WTC11 (cell line): ENCODE results near the gene DAW1. TPM values are rescaled to one million over a fixed set of nuclear protein-coding genes. Genes with fewer than 3 reads are reported as not detected.

Experiments used
- ATAC-seq: fragments of 200-7000 bp; cut with Tn5 transposase; 2 replicates; pipeline ENCODE4 v1.10.0; 2021; ENCODE audit warnings: mild to moderate bottlenecking, moderate library complexity
- CTCF ChIA-PET: fragments of 300-600 bp; sonication (Branson Sonifier 250); formaldehyde crosslinking; loops from one replicate; lab custom pipeline; 2021; ENCODE audit warnings: antibody characterized with exemption; lab: Charles Lee
- POLR2A ChIA-PET: fragments of 350-600 bp; sonication (Branson Sonifier 250); formaldehyde crosslinking; loops from one replicate; lab custom pipeline; 2021; ENCODE audit warnings: antibody characterized with exemption; lab: Charles Lee
- DNase-seq: peaks from one replicate; pipeline ENCODE4 v3.0.0; 2021; ENCODE audit warnings: low spot score
- H3K27ac Mint-ChIP-seq: 2 replicates; pipeline ENCODE4 v1.8.0; 2021; ENCODE audit warnings: mixed read lengths
- H3K27me3 Mint-ChIP-seq: 2 replicates; pipeline ENCODE4 v1.8.0; 2021; ENCODE audit warnings: low read depth, mild to moderate bottlenecking, moderate library complexity, mixed read lengths
- H3K36me3 Mint-ChIP-seq: 2 replicates; pipeline ENCODE4 v1.8.0; 2021; ENCODE audit warnings: mixed read lengths
- H3K4me1 Mint-ChIP-seq: 2 replicates; pipeline ENCODE4 v1.8.0; 2022; ENCODE audit warnings: mixed read lengths
- H3K4me3 Mint-ChIP-seq: 2 replicates; pipeline ENCODE4 v1.8.0; 2021; ENCODE audit warnings: mild to moderate bottlenecking, moderate library complexity, mixed read lengths
- H3K9me3 Mint-ChIP-seq: 2 replicates; pipeline ENCODE4 v1.8.0; 2021; ENCODE audit warnings: mixed read lengths
- ATF1 ChIP-seq: sonication (generic); formaldehyde crosslinking; IDR thresholded peaks from 2 replicates; pipeline ENCODE4 v1.8.1; 2023; ENCODE audit warnings: mild to moderate bottlenecking, moderate library complexity, missing genetic modification reagents
- ATF3 ChIP-seq: sonication (generic); formaldehyde crosslinking; conservative IDR thresholded peaks from 2 replicates; pipeline ENCODE4 v1.8.1; 2022; ENCODE audit warnings: mild to moderate bottlenecking, missing genetic modification reagents
- CDX4 ChIP-seq: fragments of 250-450 bp; sonication (Bioruptor Pico); IDR thresholded peaks from 2 replicates; pipeline ENCODE4 v1.9.0; 2021; ENCODE audit warnings: moderate library complexity, mild to moderate bottlenecking, inconsistent platforms, borderline replicate concordance
- CREB1 ChIP-seq: sonication (generic); formaldehyde crosslinking; IDR thresholded peaks from 2 replicates; pipeline ENCODE4 v1.8.0; 2023; ENCODE audit warnings: mild to moderate bottlenecking, missing genetic modification reagents
- E2F4 ChIP-seq: sonication (generic); formaldehyde crosslinking; IDR thresholded peaks from 2 replicates; pipeline ENCODE4 v1.8.1; 2022; ENCODE audit warnings: low read depth, mild to moderate bottlenecking, moderate library complexity, missing genetic modification reagents, borderline replicate concordance
- E2F5 ChIP-seq: sonication (generic); formaldehyde crosslinking; IDR thresholded peaks from 2 replicates; pipeline ENCODE4 v1.8.1; 2022; ENCODE audit warnings: mild to moderate bottlenecking, moderate library complexity, missing genetic modification reagents
- FOXP1 ChIP-seq: sonication (generic); formaldehyde crosslinking; IDR thresholded peaks from 2 replicates; pipeline ENCODE4 v1.8.0; 2022; ENCODE audit warnings: missing genetic modification reagents, mild to moderate bottlenecking, moderate library complexity, borderline replicate concordance
- IRF2 ChIP-seq: sonication (generic); formaldehyde crosslinking; IDR thresholded peaks from 2 replicates; pipeline ENCODE4 v1.8.0; 2022; ENCODE audit warnings: low read depth, missing genetic modification reagents, borderline replicate concordance
- JUN ChIP-seq: sonication (generic); formaldehyde crosslinking; IDR thresholded peaks from 2 replicates; pipeline ENCODE4 v1.8.0; 2023; ENCODE audit warnings: mild to moderate bottlenecking, missing genetic modification reagents
- MXD4 ChIP-seq: fragments of 250-450 bp; sonication (Bioruptor Pico); IDR thresholded peaks from 2 replicates; pipeline ENCODE4 v1.8.0; 2021; ENCODE audit warnings: mild to moderate bottlenecking, moderate library complexity, borderline replicate concordance
- NFATC4 ChIP-seq: fragments of 250-450 bp; sonication (Bioruptor Pico); IDR thresholded peaks from 2 replicates; pipeline ENCODE4 v1.9.0; 2021; ENCODE audit warnings: mild to moderate bottlenecking
- NFE2L1 ChIP-seq: sonication (generic); formaldehyde crosslinking; IDR thresholded peaks from 2 replicates; pipeline ENCODE4 v1.8.1; 2023; ENCODE audit warnings: missing genetic modification reagents
- NR1H2 ChIP-seq: sonication (generic); formaldehyde crosslinking; IDR thresholded peaks from 2 replicates; pipeline ENCODE4 v1.9.0; 2021; ENCODE audit warnings: mild to moderate bottlenecking, moderate library complexity, missing genetic modification reagents
- OVOL2 ChIP-seq: fragments of 250-450 bp; sonication (Bioruptor Pico); IDR thresholded peaks from 2 replicates; pipeline ENCODE4 v1.9.0; 2021; ENCODE audit warnings: mild to moderate bottlenecking, borderline replicate concordance
- PRRX2 ChIP-seq: fragments of 250-450 bp; sonication (Bioruptor Pico); IDR thresholded peaks from 2 replicates; pipeline ENCODE4 v1.8.0; 2021; ENCODE audit warnings: mild to moderate bottlenecking
- RELA ChIP-seq: sonication (generic); formaldehyde crosslinking; IDR thresholded peaks from 2 replicates; pipeline ENCODE4 v1.8.1; 2022; ENCODE audit warnings: missing genetic modification reagents, mild to moderate bottlenecking, borderline replicate concordance
- RORB ChIP-seq: fragments of 250-450 bp; sonication (Bioruptor Pico); IDR thresholded peaks from 2 replicates; pipeline ENCODE4 v1.9.0; 2021; ENCODE audit warnings: mild to moderate bottlenecking
- SP1 ChIP-seq: sonication (generic); formaldehyde crosslinking; conservative IDR thresholded peaks from 2 replicates; pipeline ENCODE4 v1.8.1; 2022; ENCODE audit warnings: missing genetic modification reagents
- USF1 ChIP-seq: sonication (generic); formaldehyde crosslinking; IDR thresholded peaks from 2 replicates; pipeline ENCODE4 v1.8.0; 2022; ENCODE audit warnings: mild to moderate bottlenecking, missing genetic modification reagents
- ZBTB21 ChIP-seq: sonication (generic); formaldehyde crosslinking; IDR thresholded peaks from 2 replicates; pipeline ENCODE4 v1.8.1; 2023; ENCODE audit warnings: mild to moderate bottlenecking, missing genetic modification reagents, borderline replicate concordance
- ZNF219 ChIP-seq: sonication (generic); formaldehyde crosslinking; IDR thresholded peaks from 2 replicates; pipeline ENCODE4 v1.8.0; 2023; ENCODE audit warnings: missing genetic modification reagents, mild to moderate bottlenecking, borderline replicate concordance
- ZNF416 ChIP-seq: fragments of 250-450 bp; sonication (Bioruptor Pico); IDR thresholded peaks from 2 replicates; pipeline ENCODE4 v1.9.0; 2021; ENCODE audit warnings: mild to moderate bottlenecking, inconsistent platforms
- ZNF423 ChIP-seq: fragments of 250-450 bp; sonication (Bioruptor Pico); IDR thresholded peaks from 2 replicates; pipeline ENCODE4 v2.1.2; 2022; ENCODE audit warnings: mild to moderate bottlenecking, moderate library complexity
- ZNF671 ChIP-seq: fragments of 250-450 bp; sonication (Bioruptor Pico); IDR thresholded peaks from 2 replicates; pipeline ENCODE4 v1.8.0; 2021; ENCODE audit warnings: mild to moderate bottlenecking
- total RNA-seq: library from RNA; stranded (reverse); gene quantifications from 3 replicates; pipeline ENCODE4 v1.2.3, GENCODE V29; 2021

Gene DAW1
- total RNA-seq, 1 experiment from 2014 or later = 0.61 TPM

- ATAC-seq = no peak
- H3K36me3 Mint-ChIP-seq = no peaks in the 10 kb centered on the region
- TF ChIP-seq SP1 (CRISPR knock-in tag) = no peak
- no peak for TF ChIP-seq OVOL2 (CRISPR knock-in tag)
- no peak for TF ChIP-seq ZNF671 (CRISPR knock-in tag)
- no peak for TF ChIP-seq ATF3 (CRISPR knock-in tag)
- no peak for TF ChIP-seq CDX4 (CRISPR knock-in tag)
- no peak for TF ChIP-seq USF1 (CRISPR knock-in tag)
- TF ChIP-seq E2F4 (CRISPR knock-in tag) = no peak
- TF ChIP-seq IRF2 (CRISPR knock-in tag) = no peak
- TF ChIP-seq ZBTB21 (CRISPR knock-in tag) = no peak
- no peak for TF ChIP-seq NR1H2 (CRISPR knock-in tag)
- TF ChIP-seq MXD4 = no peak
- TF ChIP-seq ZNF219 (CRISPR knock-in tag) = no peak
- no peak for TF ChIP-seq ZNF416 (CRISPR knock-in tag)
- no peak for TF ChIP-seq RORB (CRISPR knock-in tag)
- no peak for TF ChIP-seq CREB1 (CRISPR knock-in tag)
- TF ChIP-seq, all 79 proteins: peak for 0
- no peak overlapping the region for H3K4me3 Mint-ChIP-seq
- H3K27ac Mint-ChIP-seq = no peak overlapping the region
- peaks cover 17% of the 10 kb centered on the region for H3K9me3 Mint-ChIP-seq
- POLR2A ChIA-PET = no interaction called here
- DNase-seq = no peak
- CTCF ChIA-PET = interaction anchor here (1.5 kb wide), 1 partner anchor 16 kb away, joined by 4 read pairs; no protein-coding TSS in a partner anchor
- H3K27me3 Mint-ChIP-seq = no peaks in the 10 kb centered on the region
- peaks cover 22% of the 10 kb centered on the region for H3K4me1 Mint-ChIP-seq
These were observed 24.6 kb upstream of the DAW1 start for GRCh38 chr2:227846831-227847230.

- Mint-ChIP-seq H3K9me3 (peaks cover 6% of the 10 kb centered on the region; the same call in 1 of the 2 replicates), H3K27ac (no peak overlapping the region), H3K27me3 (no peaks in the 10 kb centered on the region), H3K4me3 (no peak overlapping the region), H3K36me3 (no peaks in the 10 kb centered on the region), H3K4me1 (peaks cover 33% of the 10 kb centered on the region)
- TF ChIP-seq ZBTB21 (CRISPR knock-in tag) (no peak), SP1 (CRISPR knock-in tag) (no peak), NFE2L1 (CRISPR knock-in tag) (no peak), JUN (no peak), RELA (no peak), ZNF423 (no peak), FOXP1 (no peak)
- no peak for ATAC-seq
- POLR2A ChIA-PET = no interaction called here
- DNase-seq = no peak
- CTCF ChIA-PET = no interaction called here
These were observed 23.3 kb upstream of the DAW1 start for GRCh38 chr2:227848146-227848545.

GRCh38 chr2:227848586-227848985 is 22.8 kb upstream of the DAW1 start:
- ChIA-PET POLR2A (no interaction called here), CTCF (no interaction called here)
- DNase-seq (no peak), ATAC-seq (no peak; the same call in 1 of the 2 replicates)
- Mint-ChIP-seq H3K4me1 (peaks cover 38% of the 10 kb centered on the region), H3K36me3 (no peaks in the 10 kb centered on the region), H3K4me3 (no peak overlapping the region), H3K27me3 (no peaks in the 10 kb centered on the region), H3K9me3 (peaks cover 6% of the 10 kb centered on the region; the same call in 1 of the 2 replicates), H3K27ac (no peak overlapping the region)
- TF ChIP-seq ZNF671 (CRISPR knock-in tag) (no peak), SP1 (CRISPR knock-in tag) (no peak), E2F5 (CRISPR knock-in tag) (no peak), ATF1 (no peak), PRRX2 (CRISPR knock-in tag) (no peak), NFATC4 (CRISPR knock-in tag) (no peak)
